GM23338 (cell line): ENCODE data around the gene SMTNL1. TPM values are rescaled to one million over a fixed set of nuclear protein-coding genes. Genes with fewer than 3 reads are reported as not detected.

Experiments
- ATAC-seq: fragments of 200-7000 bp; cut with Tn5 transposase; 3 replicates; pipeline ENCODE4 v1.9.1; 2020
- DNase-seq: peaks from one replicate; pipeline ENCODE4 v3.0.0-alpha.2; 2015; ENCODE audit warnings: low spot score
- H2AFZ ChIP-seq: fragments of 200-600 bp; sonication (generic); 2 replicates; pipeline ENCODE4 v1.8.0; 2016; ENCODE audit warnings: antibody characterized with exemption, mild to moderate bottlenecking, moderate library complexity
- H3F3A ChIP-seq: fragments of 200-600 bp; sonication (generic); replicated peaks from 2 replicates; pipeline ENCODE4 v1.8.0; 2017; ENCODE audit warnings: antibody characterized with exemption, mixed run types, low read depth
- H3K27ac ChIP-seq: fragments of 200-600 bp; sonication (generic); 2 replicates; pipeline ENCODE4 v1.6.1; 2016; ENCODE audit warnings: low read depth
- H3K27me3 ChIP-seq: fragments of 200-600 bp; sonication (generic); 2 replicates; pipeline ENCODE4 v1.8.0; 2016; ENCODE audit warnings: mild to moderate bottlenecking, mixed run types, moderate library complexity; ENCODE audit not compliant: insufficient read depth
- H3K36me3 ChIP-seq: fragments of 200-600 bp; sonication (generic); 2 replicates; pipeline ENCODE4 v1.8.0; 2016; ENCODE audit warnings: mild to moderate bottlenecking; ENCODE audit not compliant: insufficient read depth
- H3K4me1 ChIP-seq: fragments of 200-600 bp; sonication (generic); 2 replicates; pipeline ENCODE4 v1.8.0; 2016; ENCODE audit warnings: mild to moderate bottlenecking, moderate library complexity; ENCODE audit not compliant: insufficient read depth
- H3K4me2 ChIP-seq: fragments of 200-600 bp; sonication (generic); 2 replicates; pipeline ENCODE4 v1.7.1; 2017; ENCODE audit warnings: mixed run types
- H3K4me3 ChIP-seq: fragments of 200-600 bp; sonication (generic); 2 replicates; pipeline ENCODE4 v1.6.1; 2016; ENCODE audit warnings: mixed run types
- H3K79me2 ChIP-seq: fragments of 200-600 bp; sonication (generic); replicated peaks from 2 replicates; pipeline ENCODE4 v1.8.0; 2017; ENCODE audit warnings: mild to moderate bottlenecking; ENCODE audit not compliant: insufficient read depth
- H3K9me2 ChIP-seq: fragments of 200-600 bp; sonication (generic); 2 replicates; pipeline ENCODE4 v1.8.0; 2017; ENCODE audit not compliant: insufficient read depth
- H4K20me1 ChIP-seq: fragments of 200-600 bp; sonication (generic); replicated peaks from 2 replicates; pipeline ENCODE4 v1.8.0; 2017; ENCODE audit warnings: mild to moderate bottlenecking; ENCODE audit not compliant: insufficient read depth
- H3K27ac Mint-ChIP-seq: 2 replicates; pipeline ENCODE4 v1.8.0; 2020; ENCODE audit warnings: inconsistent platforms, mild to moderate bottlenecking, moderate library complexity, mixed read lengths
- H3K27me3 Mint-ChIP-seq: 3 replicates; pipeline ENCODE4 v1.8.0; 2022; ENCODE audit warnings: low read depth, mild to moderate bottlenecking, moderate library complexity, mixed read lengths, inconsistent platforms; ENCODE audit not compliant: insufficient read depth, poor library complexity
- H3K36me3 Mint-ChIP-seq: 3 replicates; pipeline ENCODE4 v1.8.0; 2021; ENCODE audit warnings: low read depth, mild to moderate bottlenecking, inconsistent platforms, moderate library complexity, mixed read lengths
- H3K4me1 Mint-ChIP-seq: 3 replicates; pipeline ENCODE4 v1.8.0; 2020; ENCODE audit warnings: mild to moderate bottlenecking, inconsistent platforms, mixed read lengths
- H3K4me3 Mint-ChIP-seq: 3 replicates; pipeline ENCODE4 v1.8.0; 2021; ENCODE audit warnings: moderate library complexity, mild to moderate bottlenecking, inconsistent platforms, mixed read lengths
- H3K9me3 Mint-ChIP-seq: 3 replicates; pipeline ENCODE4 v1.8.0; 2020; ENCODE audit warnings: moderate library complexity, mild to moderate bottlenecking, inconsistent platforms, mixed read lengths
- CTCF ChIP-seq, 2 experiments: fragments of 200-600 bp in 1 of 2; sonication (generic) in 1 of 2; conservative IDR thresholded peaks; 2 replicates each; pipeline versions ENCODE4 v1.5.1 to v1.6.1; 2016 to 2017; ENCODE audit warnings: antibody characterized with exemption in 2 of 2, low read depth in 2 of 2, mild to moderate bottlenecking in 2 of 2, moderate library complexity in 1 of 2
- ETS1 ChIP-seq: IDR thresholded peaks from 2 replicates; pipeline ENCODE4 v1.6.1; 2016; ENCODE audit warnings: antibody characterized with exemption
- EZH2 ChIP-seq: fragments of 200-600 bp; sonication (generic); IDR thresholded peaks from one replicate; pipeline ENCODE4 v1.8.0; 2017; ENCODE audit warnings: antibody characterized with exemption, mild to moderate bottlenecking, low read depth; ENCODE audit not compliant: unreplicated experiment
- EZH2phosphoT487 ChIP-seq: fragments of 200-600 bp; sonication (generic); IDR thresholded peaks from one replicate; pipeline ENCODE4 v1.8.1; 2018; ENCODE audit warnings: antibody characterized with exemption; ENCODE audit not compliant: unreplicated experiment
- JUNB ChIP-seq: IDR thresholded peaks from one replicate; pipeline ENCODE4 v1.6.1; 2016; ENCODE audit warnings: antibody characterized with exemption; ENCODE audit not compliant: unreplicated experiment
- NANOG ChIP-seq: IDR thresholded peaks from 2 replicates; pipeline ENCODE4 v1.6.1; 2016; ENCODE audit warnings: antibody characterized with exemption, borderline replicate concordance
- POLR2AphosphoS5 ChIP-seq: IDR thresholded peaks from 2 replicates; pipeline ENCODE4 v1.6.1; 2016; ENCODE audit warnings: antibody characterized with exemption, low read depth
- REST ChIP-seq: IDR thresholded peaks from one replicate; pipeline ENCODE4 v1.6.1; 2018; ENCODE audit warnings: antibody characterized with exemption; ENCODE audit not compliant: unreplicated experiment
- STAT1 ChIP-seq: IDR thresholded peaks from one replicate; pipeline ENCODE4 v1.6.1; 2016; ENCODE audit warnings: antibody characterized with exemption; ENCODE audit not compliant: unreplicated experiment
- ZNF114 ChIP-seq: fragments of 250-450 bp; sonication (Bioruptor Pico); IDR thresholded peaks from 2 replicates; pipeline ENCODE4 v1.5.0; 2020; ENCODE audit warnings: mild to moderate bottlenecking, moderate library complexity
- ZNF331 ChIP-seq: fragments of 250-450 bp; sonication (Bioruptor Pico); IDR thresholded peaks from 2 replicates; pipeline ENCODE4 v1.5.0; 2020; ENCODE audit warnings: low read depth, mild to moderate bottlenecking, moderate library complexity
- ZNF462 ChIP-seq: fragments of 250-450 bp; sonication (Bioruptor Pico); IDR thresholded peaks from 2 replicates; pipeline ENCODE4 v1.5.0; 2020; ENCODE audit warnings: mild to moderate bottlenecking, moderate library complexity
- polyA plus RNA-seq: library from polyadenylated mRNA; unstranded; fragments of >200 nt; fragmentation: Nextera tagmentation; extraction: Ambion mirVana; gene quantifications from 2 replicates; pipeline ENCODE4 v1.2.1, GENCODE V29; 2016
- total RNA-seq: library from RNA; depleted of rRNA; stranded (reverse); fragments of >200 nt; shearing (Covaris generic); gene quantifications from 2 replicates; pipeline ENCODE4 v1.2.3, GENCODE V29; 2014

The SMTNL1 gene
- total and polyA plus RNA-seq, 2 experiments from 2014 or later = 0.31 to 0.70 TPM

GRCh38 chr11:57588046-57588710, 50.8 kb downstream of the SMTNL1 start:
- Histone ChIP-seq H3K27ac (no peak overlapping the region), H3K4me1 (0 out of 2 replicates have a peak, but pooled peaks cover 6% of the 10 kb centered on the region), H3K36me3 (no peaks in the 10 kb centered on the region), H3K4me3 (no peak overlapping the region), H2AFZ (no peak overlapping the region), H3K27me3 (no peaks in the 10 kb centered on the region), H4K20me1 (no peaks in the 10 kb centered on the region), H3K79me2 (no peaks in the 10 kb centered on the region), H3F3A (no peaks in the 10 kb centered on the region), H3K4me2 (no peak overlapping the region), H3K9me2 (no peaks in the 10 kb centered on the region)
- H3K27me3 Mint-ChIP-seq = peaks cover 8% of the 10 kb centered on the region
- no peak for ATAC-seq
- no peak for TF ChIP-seq EZH2
- TF ChIP-seq REST = no peak
- TF ChIP-seq ZNF114 (CRISPR knock-in tag) = no peak
- no peak for TF ChIP-seq EZH2phosphoT487
- no peak for TF ChIP-seq CTCF (conservative IDR thresholded peaks at IDR 0.05; ENCODE audit: low read depth in 2 of 2)
- no peak for TF ChIP-seq ZNF331 (CRISPR knock-in tag)
- no peak for TF ChIP-seq NANOG
- no peak for TF ChIP-seq POLR2AphosphoS5
- TF ChIP-seq JUNB = no peak
- no peak for TF ChIP-seq ZNF462 (CRISPR knock-in tag)
- no peak for TF ChIP-seq STAT1
- no peak for TF ChIP-seq ETS1
- DNase-seq = no peak
- H3K4me1 Mint-ChIP-seq = peaks cover 12% of the 10 kb centered on the region
- no peaks in the 10 kb centered on the region for H3K36me3 Mint-ChIP-seq
- peaks cover 3% of the 10 kb centered on the region; the same call in 1 of the 3 replicates for H3K9me3 Mint-ChIP-seq
- no peak overlapping the region for H3K27ac Mint-ChIP-seq
- no peak overlapping the region for H3K4me3 Mint-ChIP-seq
